Activated naive CD8-positive, alpha-beta T cell treated with anti-CD3 and anti-CD28 coated beads, Interleukin-2, amount 50 U/mL, for 16 hours (primary cell): ENCODE measurements around the gene RNF167.
A peak's percentile ranks its signal among the peaks of the same experiment; 100 is the strongest.
"Not testable (repeated sequence)": the region's sequence is repeated elsewhere in the genome, so short reads cannot be mapped to it uniquely, and the experiment has no call there.

Experiments
- DNase-seq: peaks from one replicate; pipeline ENCODE4 v3.0.0-alpha.2; 2020; ENCODE audit warnings: low read depth, low spot score

The RNF167 gene

DNA sequence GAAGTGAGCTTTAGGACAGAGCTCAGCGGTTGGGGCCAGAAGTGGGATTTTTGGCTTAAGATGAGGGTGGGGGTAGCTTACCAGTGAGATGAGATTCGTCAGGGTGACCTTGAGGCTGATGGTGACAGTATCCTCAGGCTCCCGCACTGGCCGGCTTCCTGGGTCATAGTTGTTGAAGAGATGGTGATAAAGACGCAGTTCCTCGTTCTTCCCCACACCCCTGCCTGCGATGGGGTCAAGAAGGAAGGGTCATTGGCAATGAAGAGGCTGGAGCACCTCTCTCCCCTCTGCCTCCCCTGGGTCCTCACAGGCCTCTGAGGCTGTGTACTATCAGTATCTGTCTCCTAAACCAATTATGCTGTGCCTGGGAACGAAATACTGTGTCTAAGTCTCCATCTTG is 37.5 kb upstream of the RNF167 start:
- DNase-seq = no peak

DNA sequence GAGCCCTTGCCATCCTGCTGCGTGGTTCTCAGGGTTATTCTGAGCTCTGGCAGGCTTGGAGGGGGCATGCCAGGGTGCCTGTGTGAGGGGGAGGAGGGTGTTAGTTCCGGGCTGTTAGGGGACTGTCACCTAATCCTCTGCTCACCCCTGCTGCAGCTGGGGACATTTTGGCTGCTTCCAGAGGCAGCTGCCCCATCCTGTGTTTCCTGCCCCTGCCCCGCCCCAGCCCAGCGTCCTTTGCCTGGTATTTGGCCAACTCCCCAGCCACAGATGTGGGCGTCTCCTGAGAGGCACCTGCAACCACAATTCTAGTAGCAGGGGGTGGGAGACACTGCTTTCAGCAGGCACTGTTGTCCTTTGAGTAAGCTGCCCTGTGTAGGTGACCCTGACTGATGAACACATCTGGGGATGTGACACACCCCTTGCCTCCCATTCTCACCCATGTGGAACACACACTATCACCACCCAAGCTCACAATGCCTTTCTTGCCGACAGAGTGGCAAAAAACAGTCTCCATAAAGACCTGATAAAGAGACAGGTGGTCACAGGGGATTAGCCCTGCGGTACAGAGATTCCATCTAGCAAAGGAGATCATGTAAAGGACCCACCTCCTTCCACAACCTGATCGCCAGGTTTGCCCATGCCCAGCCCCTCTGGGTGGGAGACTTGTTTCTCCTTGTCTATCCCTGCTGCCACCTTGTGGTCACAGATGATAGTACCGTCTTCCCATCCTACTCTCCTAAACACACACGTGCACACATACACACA is 36.8 kb upstream of the RNF167 start, which contains the start of gene CHRNE:
Gene CHRNE, minus strand, starts transcription at position 48 of the 768 bp plus-strand sequence. Its CDS starts 35 bp downstream, at position 13.
- peak; percentile 55 for DNase-seq

DNA sequence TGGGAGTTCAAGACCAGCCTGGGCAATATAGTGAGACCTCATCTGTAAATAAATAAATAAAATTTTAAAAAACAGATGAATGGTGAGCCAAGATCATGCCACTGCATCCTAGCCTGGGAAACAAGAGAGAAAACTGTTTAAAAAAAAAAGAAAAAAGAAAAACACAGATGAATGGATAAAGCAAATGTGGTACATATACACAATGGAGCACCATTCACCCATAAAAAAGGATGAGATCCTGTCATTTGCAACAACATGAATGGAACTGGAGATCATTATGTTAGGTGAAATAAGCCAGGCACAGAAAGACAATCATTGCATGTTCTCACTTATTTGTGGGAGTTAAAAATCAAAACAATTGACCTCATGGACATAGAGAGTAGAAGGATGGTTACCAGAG is 33.4 kb upstream of the RNF167 start:
- DNase-seq = not testable (repeated sequence)

DNA sequence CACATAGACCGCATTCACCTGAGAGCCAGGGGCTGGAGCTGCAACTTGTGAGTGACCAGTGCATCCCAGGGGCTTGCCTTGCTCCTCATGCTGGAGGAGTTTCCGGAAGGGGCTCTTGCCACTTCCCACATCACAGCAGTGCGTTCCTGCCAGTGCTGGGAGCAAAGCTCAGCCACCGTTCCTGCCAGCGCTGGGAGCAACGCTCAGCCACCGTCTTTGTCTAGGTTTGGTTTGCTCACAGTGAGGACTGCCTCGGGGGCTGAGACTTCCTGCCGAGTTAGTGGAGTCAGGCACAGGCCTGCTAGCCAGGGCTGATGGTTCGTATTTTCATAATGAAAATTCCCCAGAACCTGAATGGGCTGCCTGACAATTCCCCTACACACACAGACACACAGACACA is 31.8 kb upstream of the RNF167 start:
- DNase-seq = no peak

DNA sequence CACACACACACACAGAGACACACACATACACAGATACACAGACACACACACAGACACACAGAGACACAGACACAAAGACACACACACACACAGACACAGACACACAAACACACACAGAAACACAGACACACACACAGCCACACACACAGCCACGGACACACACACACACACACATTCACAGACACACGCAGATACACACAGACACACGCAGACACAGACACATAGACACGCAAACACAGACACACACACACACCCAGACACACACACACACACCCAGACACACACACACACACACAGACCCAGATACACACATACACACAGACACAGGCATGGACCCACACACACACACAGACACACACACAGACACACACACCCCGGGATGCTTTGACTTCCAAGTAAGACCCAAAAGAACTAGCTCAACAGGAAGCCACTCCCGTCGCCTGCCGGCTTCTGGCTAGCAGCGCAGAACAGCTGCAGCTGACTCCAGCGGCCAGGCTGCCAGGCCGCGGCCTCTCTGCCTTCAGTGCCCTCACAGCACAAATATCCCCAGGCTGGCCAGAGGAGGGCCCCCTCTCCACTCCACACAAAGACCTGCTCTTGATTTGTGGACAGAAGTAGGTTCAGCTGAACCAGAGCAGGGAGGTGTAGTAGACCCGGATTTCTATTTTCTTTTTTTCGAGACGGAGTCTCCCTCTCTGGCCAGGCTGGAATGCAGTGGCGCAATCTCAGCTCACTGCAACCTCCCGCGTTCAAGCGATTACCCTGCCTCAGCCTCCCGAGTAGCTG is 31.2 kb upstream of the RNF167 start:
- DNase-seq = peak; percentile 30

DNA sequence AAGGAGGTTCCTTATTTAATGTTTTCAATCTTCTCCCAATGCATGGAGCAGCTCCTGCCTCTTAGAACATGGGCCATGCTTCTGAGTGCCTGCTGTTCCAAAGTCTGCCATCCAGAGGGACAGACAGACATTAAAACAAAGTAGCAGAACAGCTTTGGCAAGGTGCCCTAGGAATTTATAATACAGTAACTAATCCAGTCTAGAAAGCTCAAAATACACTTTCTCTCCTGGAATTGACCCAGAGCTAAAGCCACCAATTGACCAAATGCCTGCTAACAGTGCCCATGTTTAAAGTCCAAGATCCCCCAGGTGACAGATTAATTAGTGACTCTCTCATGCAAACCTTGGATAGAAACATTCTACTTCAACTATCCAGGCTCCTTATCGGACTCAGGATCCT is 26.1 kb upstream of the RNF167 start:
- no peak for DNase-seq

DNA sequence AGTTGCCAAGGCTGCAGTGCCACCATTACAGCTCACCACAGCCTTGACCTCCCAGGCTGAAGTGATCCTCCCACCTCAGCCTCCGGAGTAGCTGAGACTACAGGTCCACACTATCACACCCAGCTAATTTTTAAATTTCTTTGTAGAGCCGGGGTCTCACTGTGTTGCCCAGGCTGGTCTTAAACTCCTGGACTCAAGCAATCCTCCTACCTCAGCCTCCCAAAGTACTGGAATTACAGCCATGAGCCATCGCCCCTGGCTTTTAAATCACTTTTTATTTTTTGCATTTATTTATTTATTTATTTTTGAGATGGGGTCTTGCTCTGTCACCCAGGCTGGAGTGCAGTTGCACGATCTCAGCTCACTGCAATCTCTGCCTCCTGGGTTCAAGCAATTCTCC is 25.5 kb upstream of the RNF167 start:
- DNase-seq = not testable (repeated sequence)

DNA sequence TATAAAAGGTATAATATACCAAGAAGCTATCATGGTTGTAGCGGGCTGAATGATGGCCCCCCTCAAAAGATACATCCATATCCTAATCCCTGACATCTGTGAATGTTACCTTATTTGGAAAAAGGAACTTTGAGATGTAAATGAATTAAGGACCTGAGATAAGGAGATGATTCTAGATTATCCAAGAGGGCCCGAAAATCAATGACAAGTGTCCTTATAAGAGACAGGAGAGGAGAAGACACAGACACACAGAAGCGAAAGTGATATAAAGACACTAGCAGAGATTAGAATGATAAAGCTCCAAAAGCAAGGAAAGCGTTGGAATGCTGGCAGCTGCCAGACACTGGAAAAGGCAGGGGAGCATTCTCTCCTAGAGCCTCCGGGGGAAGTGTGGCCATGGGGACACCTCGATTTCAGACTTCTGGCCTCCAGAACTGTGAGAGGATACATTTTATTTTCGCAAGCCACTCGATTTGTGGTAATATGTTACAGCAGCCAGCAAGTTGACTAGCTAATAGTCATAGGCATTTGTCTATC is 20.5 kb upstream of the RNF167 start:
- DNase-seq = no peak

DNA sequence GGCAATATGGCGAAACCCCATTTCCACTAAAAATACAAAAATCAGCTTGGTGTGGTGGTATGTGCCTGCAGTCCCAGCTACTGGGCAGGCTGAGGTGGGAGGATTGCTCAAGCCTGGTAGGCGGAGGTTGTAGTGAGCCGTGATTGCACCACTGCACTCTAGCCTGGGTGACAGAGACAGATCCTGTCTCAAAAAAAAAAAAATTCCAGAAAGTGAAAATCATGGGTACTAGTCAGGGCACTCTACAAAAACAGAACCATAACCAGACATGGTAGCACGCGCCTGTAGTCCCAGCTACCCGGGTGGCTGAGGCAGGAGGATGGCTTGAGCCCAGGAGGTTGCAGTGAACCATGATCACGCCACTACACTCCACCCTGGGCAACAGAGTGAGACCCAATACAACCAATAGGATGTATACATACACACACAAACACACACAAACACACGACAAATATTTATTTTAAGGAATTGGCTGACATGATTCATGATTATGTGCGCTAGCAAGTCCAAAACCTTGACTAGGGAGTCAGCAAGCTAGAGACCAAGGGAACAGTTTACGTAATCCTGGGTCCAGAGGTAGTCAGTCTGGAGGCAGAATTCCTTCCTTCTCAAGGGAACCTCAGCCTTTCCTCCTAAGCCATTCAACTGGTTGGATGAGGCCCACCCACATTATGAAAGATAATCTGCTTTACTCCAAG is 19.6 kb upstream of the RNF167 start:
- no peak for DNase-seq

DNA sequence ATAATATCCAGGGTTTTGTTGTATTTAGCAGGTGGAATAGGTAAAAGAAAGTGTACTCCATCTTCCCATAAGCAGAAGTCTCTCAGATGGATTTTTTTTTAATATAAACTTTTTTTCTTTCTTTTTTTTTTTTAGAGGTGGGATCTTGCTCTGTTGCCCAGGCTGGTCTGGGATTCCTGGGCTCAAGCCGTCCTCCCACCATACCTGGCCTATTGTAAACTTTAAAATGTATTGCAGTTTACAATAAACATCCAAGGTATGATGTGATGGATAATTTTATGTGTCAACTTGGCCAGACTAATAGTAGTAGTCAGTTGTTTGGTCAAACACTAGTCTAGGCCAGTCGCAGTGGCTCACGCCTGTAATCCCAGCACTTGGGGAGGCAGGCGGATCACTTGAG is 18.7 kb upstream of the RNF167 start:
- no peak for DNase-seq

DNA sequence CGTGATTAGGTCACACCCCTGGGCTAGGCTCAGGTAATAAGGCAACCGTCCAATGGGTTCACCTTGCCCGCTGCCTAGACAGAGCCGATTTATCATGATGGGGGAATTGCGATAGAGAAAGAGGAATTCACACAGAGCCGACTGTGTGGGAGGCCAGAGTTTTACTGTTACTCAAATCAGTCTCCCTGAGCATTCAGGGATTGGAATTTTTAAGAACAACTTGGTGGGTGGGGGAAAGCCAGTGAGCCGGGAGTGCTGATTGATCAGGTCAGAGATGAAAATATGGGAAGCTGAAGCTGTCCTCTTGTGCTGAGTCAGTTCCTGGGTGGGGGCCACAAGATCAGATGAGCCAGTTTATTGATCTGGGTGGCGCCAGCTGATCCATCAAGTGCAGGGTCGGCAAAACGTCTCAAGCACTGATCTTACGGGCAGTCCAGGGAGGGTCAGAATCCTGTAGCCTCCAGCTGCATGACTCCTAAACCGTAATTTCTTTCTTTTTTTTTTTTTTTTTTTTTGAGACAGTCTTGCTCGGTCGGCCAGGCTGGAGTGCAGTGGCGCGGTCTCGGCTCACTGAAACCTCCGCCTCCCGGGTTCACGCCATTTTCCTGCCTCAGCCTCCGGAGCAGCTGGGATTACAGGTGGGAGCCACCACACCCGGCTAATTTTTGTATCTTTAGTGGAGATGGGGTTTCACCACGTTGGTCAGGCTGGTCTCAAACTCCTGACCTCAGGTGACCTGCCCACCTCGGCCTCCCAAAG is 13.3 kb upstream of the RNF167 start:
- not testable (repeated sequence) for DNase-seq

DNA sequence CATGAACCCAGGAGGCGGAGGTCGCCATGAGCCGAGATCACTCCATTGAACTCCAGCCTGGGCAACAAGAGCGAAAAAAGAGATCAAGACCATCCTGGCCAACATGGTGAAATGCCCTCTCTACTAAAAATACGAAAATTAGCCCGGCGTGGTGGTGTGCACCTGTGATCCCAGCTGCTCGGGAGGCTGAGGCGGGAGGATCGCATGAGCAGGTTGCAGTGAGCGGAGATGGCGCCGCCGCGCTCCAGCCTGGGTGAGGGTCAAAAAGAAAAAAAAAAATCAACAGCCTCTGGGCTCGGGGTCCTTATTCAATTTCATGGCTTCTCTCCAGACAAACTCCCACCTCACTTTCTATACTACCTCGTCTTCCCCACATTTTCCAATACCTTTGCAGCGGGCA is 11.2 kb upstream of the RNF167 start:
- DNase-seq = no peak

DNA sequence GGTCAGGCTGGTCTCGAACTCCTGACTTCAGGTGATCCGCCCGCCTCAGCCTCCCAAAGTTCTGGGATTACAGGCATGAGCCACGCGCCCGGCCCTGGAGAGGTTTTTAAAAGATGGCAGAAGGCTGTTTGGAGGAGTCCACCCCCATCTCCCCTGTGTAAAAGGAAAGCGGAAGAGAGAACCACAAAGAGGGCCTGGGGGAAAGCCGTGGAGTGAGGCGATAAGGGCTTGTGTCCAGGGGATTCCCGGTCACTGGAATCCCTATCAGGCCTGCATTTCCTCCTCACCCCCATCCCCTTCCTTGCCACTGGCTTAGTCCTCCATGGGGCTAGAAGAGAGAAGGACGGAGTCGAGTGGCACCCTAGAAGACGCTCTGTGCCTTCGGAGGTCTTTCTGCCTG is 8.1 kb upstream of the RNF167 start, which contains the start of gene GP1BA:
Gene GP1BA, plus strand, starts transcription at position 315 of the 400 bp plus-strand sequence. CDS start 328 bp downstream, outside the sequence.
- no peak for DNase-seq

DNA sequence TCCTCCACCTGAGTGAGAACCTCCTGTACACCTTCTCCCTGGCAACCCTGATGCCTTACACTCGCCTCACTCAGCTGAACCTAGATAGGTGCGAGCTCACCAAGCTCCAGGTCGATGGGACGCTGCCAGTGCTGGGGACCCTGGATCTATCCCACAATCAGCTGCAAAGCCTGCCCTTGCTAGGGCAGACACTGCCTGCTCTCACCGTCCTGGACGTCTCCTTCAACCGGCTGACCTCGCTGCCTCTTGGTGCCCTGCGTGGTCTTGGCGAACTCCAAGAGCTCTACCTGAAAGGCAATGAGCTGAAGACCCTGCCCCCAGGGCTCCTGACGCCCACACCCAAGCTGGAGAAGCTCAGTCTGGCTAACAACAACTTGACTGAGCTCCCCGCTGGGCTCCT is 7.3 kb upstream of the RNF167 start:
- no peak for DNase-seq

DNA sequence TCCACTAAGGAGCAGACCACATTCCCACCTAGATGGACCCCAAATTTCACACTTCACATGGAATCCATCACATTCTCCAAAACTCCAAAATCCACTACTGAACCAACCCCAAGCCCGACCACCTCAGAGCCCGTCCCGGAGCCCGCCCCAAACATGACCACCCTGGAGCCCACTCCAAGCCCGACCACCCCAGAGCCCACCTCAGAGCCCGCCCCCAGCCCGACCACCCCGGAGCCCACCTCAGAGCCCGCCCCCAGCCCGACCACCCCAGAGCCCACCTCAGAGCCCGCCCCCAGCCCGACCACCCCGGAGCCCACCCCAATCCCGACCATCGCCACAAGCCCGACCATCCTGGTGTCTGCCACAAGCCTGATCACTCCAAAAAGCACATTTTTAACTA is 6.4 kb upstream of the RNF167 start:
- no peak for DNase-seq

DNA sequence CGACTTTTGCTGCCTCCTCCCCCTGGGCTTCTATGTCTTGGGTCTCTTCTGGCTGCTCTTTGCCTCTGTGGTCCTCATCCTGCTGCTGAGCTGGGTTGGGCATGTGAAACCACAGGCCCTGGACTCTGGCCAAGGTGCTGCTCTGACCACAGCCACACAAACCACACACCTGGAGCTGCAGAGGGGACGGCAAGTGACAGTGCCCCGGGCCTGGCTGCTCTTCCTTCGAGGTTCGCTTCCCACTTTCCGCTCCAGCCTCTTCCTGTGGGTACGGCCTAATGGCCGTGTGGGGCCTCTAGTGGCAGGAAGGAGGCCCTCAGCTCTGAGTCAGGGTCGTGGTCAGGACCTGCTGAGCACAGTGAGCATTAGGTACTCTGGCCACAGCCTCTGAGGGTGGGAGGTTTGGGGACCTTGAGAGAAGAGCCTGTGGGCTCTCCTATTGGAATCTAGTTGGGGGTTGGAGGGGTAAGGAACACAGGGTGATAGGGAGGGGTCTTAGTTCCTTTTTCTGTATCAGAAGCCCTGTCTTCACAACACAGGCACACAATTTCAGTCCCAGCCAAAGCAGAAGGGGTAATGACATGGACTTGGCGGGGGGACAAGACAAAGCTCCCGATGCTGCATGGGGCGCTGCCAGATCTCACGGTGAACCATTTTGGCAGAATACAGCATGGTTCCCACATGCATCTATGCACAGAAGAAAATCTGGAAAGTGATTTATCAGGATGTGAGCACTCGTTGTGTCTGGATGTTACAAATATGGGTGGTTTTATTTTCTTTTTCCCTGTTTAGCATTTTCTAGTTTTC is 5.7 kb upstream of the RNF167 start:
- DNase-seq = no peak

DNA sequence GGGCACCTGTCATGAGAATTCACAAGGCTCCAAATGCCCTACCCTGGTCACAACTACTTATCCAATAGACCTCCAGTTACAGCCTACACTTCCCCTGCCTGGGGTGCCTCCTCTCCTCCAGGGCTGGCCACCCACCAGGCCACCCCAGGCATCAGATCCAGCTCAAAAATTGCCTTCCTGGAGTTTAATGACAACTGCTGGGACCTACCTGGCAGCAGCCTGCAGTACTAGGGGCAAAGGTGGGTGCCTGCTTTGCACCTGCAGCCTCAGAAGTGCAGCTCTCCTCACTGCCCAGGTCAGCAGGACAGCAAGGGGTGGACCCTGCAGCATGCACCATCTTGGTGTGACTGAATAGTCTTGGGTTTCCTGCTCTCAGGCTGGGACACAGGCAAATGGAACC is 4.4 kb upstream of the RNF167 start:
- DNase-seq = no peak

DNA sequence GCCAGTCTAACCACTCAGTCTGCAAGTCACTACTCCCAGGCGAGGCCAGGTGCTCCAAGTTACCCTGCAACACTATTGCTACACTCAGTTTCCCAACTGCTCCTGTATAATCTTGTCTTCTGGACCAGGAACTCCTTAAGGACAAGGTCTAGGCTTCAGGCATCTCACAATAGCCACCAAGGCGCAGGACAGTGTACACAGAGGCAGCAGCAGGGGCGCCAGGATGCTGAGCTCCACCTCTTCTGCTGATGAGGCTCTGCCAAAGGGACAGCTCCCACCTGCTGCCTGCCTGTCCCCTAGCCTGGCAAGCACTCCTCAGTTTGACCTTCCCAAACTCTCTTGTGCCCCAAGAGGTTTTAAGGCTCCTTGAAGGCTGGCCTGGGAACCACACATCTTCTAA is 3.6 kb upstream of the RNF167 start:
- no peak for DNase-seq

DNA sequence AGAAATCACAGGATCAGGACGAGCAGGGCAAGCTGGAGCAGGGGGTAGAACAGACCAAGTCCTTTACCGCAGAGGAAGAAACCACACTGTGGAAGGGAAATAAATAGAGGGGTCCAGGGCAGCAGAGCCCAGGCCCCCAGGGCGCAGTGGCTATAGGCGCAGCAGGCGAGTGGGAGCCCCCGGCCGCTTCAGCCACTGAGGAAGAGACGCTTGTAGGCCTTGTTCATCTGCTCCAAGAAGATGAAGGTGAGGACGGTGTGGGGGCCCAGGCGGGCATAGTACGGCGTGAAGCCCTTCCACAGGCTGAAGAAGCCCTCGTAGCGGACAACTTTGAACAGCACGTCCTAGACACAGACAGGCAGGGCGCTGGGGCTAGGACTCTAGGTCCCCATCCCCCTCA is 2.5 kb upstream of the RNF167 start:
- no peak for DNase-seq

DNA sequence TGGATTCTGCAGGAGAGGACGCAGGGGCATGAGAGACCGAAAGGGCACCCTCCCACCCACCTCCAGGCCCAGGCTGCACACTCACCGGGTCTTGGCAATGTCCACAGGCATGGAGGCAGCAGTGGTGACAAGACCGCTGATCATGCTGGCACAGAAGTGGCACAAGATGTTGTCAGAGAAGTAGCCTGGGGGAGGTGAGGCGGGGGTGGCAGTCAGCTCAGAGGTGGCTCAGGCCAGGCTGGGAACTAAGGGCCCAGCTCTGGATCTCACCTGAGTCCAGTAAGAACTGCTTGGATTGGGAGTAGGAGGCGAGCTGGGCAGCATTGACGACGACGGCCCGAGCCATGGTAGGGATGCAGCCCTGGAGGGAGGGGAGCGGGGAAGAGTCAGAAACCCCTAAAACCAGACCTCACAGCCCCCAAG is 2.0 kb upstream of the RNF167 start:
- no peak for DNase-seq
